ENCODE results near the gene OTULINL.
A peak's percentile ranks its signal among the peaks of the same experiment; 100 is the strongest.

Gene OTULINL

DNA sequence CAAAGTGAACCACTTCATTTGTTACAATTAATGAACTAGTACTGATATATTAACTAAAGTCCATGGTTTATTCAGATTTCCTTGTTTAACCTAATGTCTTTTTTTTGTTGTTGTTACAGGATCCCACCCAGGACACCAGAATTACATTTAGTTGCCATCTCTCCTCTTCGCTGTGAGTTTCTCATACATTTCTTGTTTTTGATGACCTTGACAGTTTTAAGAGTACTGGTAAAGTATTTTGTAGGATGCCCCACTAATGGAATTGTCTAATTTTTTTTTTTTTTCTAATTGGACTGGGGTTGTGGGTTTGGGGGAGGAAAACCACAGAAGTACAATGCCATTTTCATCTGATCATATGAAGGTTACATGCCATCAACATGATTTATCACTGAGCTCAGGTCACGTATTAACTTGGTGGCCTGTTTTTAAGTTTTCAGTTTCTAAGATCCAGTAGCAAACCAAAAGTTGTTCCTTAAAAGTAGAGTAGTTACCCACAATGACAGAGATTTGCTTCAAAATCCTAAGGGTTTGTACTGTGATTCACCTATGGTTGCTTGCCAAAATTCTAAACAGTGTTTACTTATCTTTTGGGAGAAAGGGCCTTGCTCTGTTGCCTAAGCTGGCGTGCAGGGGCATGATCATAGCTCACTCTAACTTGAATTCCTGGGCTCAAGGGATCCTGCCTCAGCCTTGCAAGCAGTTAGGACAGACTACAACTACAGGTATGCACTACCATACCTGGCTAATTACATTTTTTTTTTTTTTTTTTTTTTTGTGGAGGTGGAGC, 78.4 kb downstream of the OTULINL start:
- no peaks in the 10 kb centered on the region for H3K9me3 ChIP-seq (ENCODE audit: insufficient read depth, low read depth, low read length)
- no peaks in the 10 kb centered on the region for H3K36me3 ChIP-seq (ENCODE audit: insufficient read depth, low read length)
- peaks cover 1% of the 10 kb centered on the region for H4K20me1 ChIP-seq (ENCODE audit: insufficient read depth, low read length, poor library complexity, severe bottlenecking)
- no peaks in the 10 kb centered on the region for H3K9me2 ChIP-seq (replicated peaks; ENCODE audit: low read depth, low read length)
- H3K4me3 ChIP-seq (ENCODE audit: low read length, poor library complexity, severe bottlenecking), result no peak overlapping the region
- no peak overlapping the region for H3K9ac ChIP-seq (ENCODE audit: low read depth, low read length, poor library complexity, severe bottlenecking)
- H3K27me3 ChIP-seq (ENCODE audit: insufficient read depth, low read length, poor library complexity, severe bottlenecking), result no peaks in the 10 kb centered on the region
- no peak overlapping the region for H2AFZ ChIP-seq (ENCODE audit: low read length)
- peaks cover 14% of the 10 kb centered on the region for H3K79me2 ChIP-seq (ENCODE audit: insufficient read depth, low read length)
- H3F3A ChIP-seq (ENCODE audit: low read depth), result no peaks in the 10 kb centered on the region
- H3K4me1 ChIP-seq (ENCODE audit: insufficient read depth, low read length, poor library complexity, severe bottlenecking), result peaks cover 31% of the 10 kb centered on the region
- TF ChIP-seq EZH2phosphoT487 (IDR thresholded peaks at IDR 0.05; ENCODE audit: borderline replicate concordance) (no peak), CTCF (conservative IDR thresholded peaks at IDR 0.05; ENCODE audit: low read length) (no peak)
- H3K4me2 ChIP-seq (ENCODE audit: low read depth, low read length, poor library complexity, severe bottlenecking), result peak overlapping the region; percentile 3

- H3K4me3 ChIP-seq (ENCODE audit: low read length, poor library complexity, severe bottlenecking), result no peak overlapping the region
- H3K9me3 ChIP-seq (ENCODE audit: insufficient read depth, low read depth, low read length), result no peaks in the 10 kb centered on the region
- peak overlapping the region; percentile 3 for H3K4me2 ChIP-seq (ENCODE audit: low read depth, low read length, poor library complexity, severe bottlenecking)
- H4K20me1 ChIP-seq (ENCODE audit: insufficient read depth, low read length, poor library complexity, severe bottlenecking), result peaks cover 9% of the 10 kb centered on the region
- peaks cover 22% of the 10 kb centered on the region for H3K79me2 ChIP-seq (ENCODE audit: insufficient read depth, low read length)
- no peak overlapping the region for H2AFZ ChIP-seq (ENCODE audit: low read length)
- no peaks in the 10 kb centered on the region for H3F3A ChIP-seq (ENCODE audit: low read depth)
- peaks cover 37% of the 10 kb centered on the region for H3K4me1 ChIP-seq (ENCODE audit: insufficient read depth, low read length, poor library complexity, severe bottlenecking)
- H3K9ac ChIP-seq (ENCODE audit: low read depth, low read length, poor library complexity, severe bottlenecking), result no peak overlapping the region
- no peaks in the 10 kb centered on the region for H3K27me3 ChIP-seq (ENCODE audit: insufficient read depth, low read length, poor library complexity, severe bottlenecking)
- no peaks in the 10 kb centered on the region for H3K9me2 ChIP-seq (replicated peaks; ENCODE audit: low read depth, low read length)
- no peaks in the 10 kb centered on the region for H3K36me3 ChIP-seq (ENCODE audit: insufficient read depth, low read length)
- TF ChIP-seq EZH2phosphoT487 (IDR thresholded peaks at IDR 0.05; ENCODE audit: borderline replicate concordance), result no peak
- TF ChIP-seq CTCF (conservative IDR thresholded peaks at IDR 0.05; ENCODE audit: low read length), result no peak
These were observed 79.2 kb downstream of the OTULINL start for GRCh38 chr5:14660833-14661232.

All from Loucy (cell line).